ENCODE results near the gene EXOSC2.

DNA sequence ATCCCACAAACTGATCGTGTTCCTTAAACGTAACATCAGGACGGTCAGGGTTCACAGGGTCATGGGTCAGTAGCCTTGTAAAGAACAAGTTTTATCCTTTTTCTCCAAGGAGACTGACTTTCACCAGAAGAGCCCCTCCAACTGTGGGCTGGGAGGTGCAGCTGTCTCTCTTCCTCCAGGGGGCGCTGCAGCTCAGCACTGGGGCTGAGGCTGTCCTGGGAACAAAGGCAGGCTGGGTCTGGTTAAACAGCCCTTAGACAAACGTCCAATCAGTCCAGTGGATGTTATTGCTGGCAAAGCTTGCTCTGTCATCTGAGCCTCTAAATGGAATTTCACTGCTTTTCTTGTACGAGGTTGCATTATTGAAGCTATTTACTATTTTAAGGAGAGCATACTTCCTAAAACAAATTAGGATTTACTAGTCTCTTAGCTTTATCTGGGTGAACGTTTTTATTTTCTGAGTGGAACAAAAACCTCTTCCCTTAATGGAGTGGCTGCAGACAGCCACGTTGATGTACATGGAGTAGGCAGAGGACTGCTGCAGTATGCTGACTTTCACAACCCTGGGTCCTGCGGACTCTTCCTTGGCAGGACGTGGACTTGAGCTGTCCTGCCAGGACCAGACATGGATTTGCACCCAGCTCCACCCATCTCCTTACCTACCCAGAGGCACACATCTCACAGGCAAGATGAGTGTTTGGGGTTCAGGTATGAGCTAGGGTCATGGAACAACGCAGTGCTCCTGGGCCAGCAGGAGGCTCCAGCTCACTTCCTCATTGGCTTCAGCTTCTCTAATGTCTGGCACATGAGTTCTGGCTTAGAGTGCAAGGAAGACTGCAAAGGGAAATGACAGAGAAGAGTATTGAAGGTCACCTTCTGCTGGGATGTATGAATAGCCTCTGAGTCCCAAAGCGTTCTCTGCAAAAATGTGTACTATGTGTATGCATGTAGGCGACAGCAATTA is 7.8 kb downstream of the EXOSC2 start:
- TF ChIP-seq YY1 (IDR thresholded peaks at IDR 0.05; ENCODE audit: low read depth), result no peak
- no peak for TF ChIP-seq CREB1 (IDR thresholded peaks at IDR 0.05; ENCODE audit: low read depth)
- TF ChIP-seq EP300 (IDR thresholded peaks at IDR 0.05; ENCODE audit: borderline replicate concordance), result no peak

All from Ishikawa (cell line).